ENCODE data around the gene STAB1. TPM values are rescaled to one million over a fixed set of nuclear protein-coding genes. Genes with fewer than 3 reads are reported as not detected.

Gene STAB1
- total and polyA plus RNA-seq, 2 of the 13 experiments (the other 11 are each of a cell fraction or from before 2014, with no cell fraction given): 0.09 to 0.34 TPM

- TF ChIP-seq TFE3 (CRISPR knock-in tag; IDR thresholded peaks at IDR 0.05) (no peak), HBP1 (CRISPR knock-in tag; IDR thresholded peaks at IDR 0.05; ENCODE audit: low read depth) (no peak), ZNF691 (CRISPR knock-in tag; IDR thresholded peaks at IDR 0.05; ENCODE audit: borderline replicate concordance, low read depth) (no peak), CCAR2 (optimal IDR thresholded peaks at IDR 0.05; ENCODE audit: low read depth, low read length) (no peak), ZNF646 (CRISPR knock-in tag; IDR thresholded peaks at IDR 0.05) (no peak), HOXA5 (CRISPR knock-in tag; IDR thresholded peaks at IDR 0.05) (no peak), ZNF124 (CRISPR knock-in tag; IDR thresholded peaks at IDR 0.05) (no peak)
These were observed 25.1 kb downstream of the STAB1 start (continued) for GRCh38 chr3:52520141-52520667.

Measured in HepG2 (cell line).